GM18505 (cell line): ENCODE data around the gene DNM2.
"Not testable (repeated sequence)": the region's sequence is repeated elsewhere in the genome, so short reads cannot be mapped to it uniquely, and the experiment has no call there.

Experiments
- ATAC-seq: cut with Tn5 transposase; IDR thresholded peaks from one replicate; pipeline ENCODE4 v1.9.1; 2021; ENCODE audit not compliant: unreplicated experiment
- POLR2A ChIP-seq: IDR thresholded peaks from 4 replicates; pipeline ENCODE4 v1.6.1; 2011; ENCODE audit warnings: borderline replicate concordance; ENCODE audit not compliant: insufficient read depth, insufficient read length; ENCODE audit errors: extremely low read depth

Gene DNM2

GRCh38 chr19:10835089-10835753, 117.3 kb downstream of the DNM2 start:
- no peak for ATAC-seq
- TF ChIP-seq POLR2A: no peak

- TF ChIP-seq POLR2A: peak; percentile 62
- peak; percentile 71 for ATAC-seq
Observed at GRCh38 chr19:10835754-10836478, 118.0 kb downstream of the DNM2 start, which contains the start of gene TMED1. TSS of gene TMED1 (minus strand) at chr19:10836212. CDS start at chr19:10836191, 21 bp downstream.

- ATAC-seq: peak; percentile 12
- TF ChIP-seq POLR2A: no peak
Observed at GRCh38 chr19:10836479-10837330, 118.8 kb downstream of the DNM2 start.

- not testable (repeated sequence) for ATAC-seq
Observed at GRCh38 chr19:10837649-10838048, 119.8 kb downstream of the DNM2 start.

- TF ChIP-seq POLR2A: no peak
Observed at GRCh38 chr19:10838377-10838776, 120.5 kb downstream of the DNM2 start.

GRCh38 chr19:10839114-10840050, 121.5 kb downstream of the DNM2 start:
- ATAC-seq: no peak
- no peak for TF ChIP-seq POLR2A

More at GRCh38 chr19:10838377-10838776, 120.5 kb downstream of the DNM2 start:
- ATAC-seq: no peak

GRCh38 chr19:10842788-10843187, 124.9 kb downstream of the DNM2 start:
- no peak for ATAC-seq
- no peak for TF ChIP-seq POLR2A

- ATAC-seq: no peak
- no peak for TF ChIP-seq POLR2A
Observed at GRCh38 chr19:10846500-10847202, 128.8 kb downstream of the DNM2 start.

GRCh38 chr19:10848230-10848856, 130.5 kb downstream of the DNM2 start, which contains the start of gene C19orf38:
TSS of gene C19orf38 (plus strand) at chr19:10848415. CDS start at chr19:10848509, 94 bp downstream.
- TF ChIP-seq POLR2A: no peak
- no peak for ATAC-seq

GRCh38 chr19:10850631-10851030, 132.8 kb downstream of the DNM2 start:
- no peak for TF ChIP-seq POLR2A
- no peak for ATAC-seq

GRCh38 chr19:10852098-10852800, 134.4 kb downstream of the DNM2 start:
- no peak for ATAC-seq
- no peak for TF ChIP-seq POLR2A
